Measurements from ENCODE around the gene SEPTIN5.

The SEPTIN5 gene

DNA sequence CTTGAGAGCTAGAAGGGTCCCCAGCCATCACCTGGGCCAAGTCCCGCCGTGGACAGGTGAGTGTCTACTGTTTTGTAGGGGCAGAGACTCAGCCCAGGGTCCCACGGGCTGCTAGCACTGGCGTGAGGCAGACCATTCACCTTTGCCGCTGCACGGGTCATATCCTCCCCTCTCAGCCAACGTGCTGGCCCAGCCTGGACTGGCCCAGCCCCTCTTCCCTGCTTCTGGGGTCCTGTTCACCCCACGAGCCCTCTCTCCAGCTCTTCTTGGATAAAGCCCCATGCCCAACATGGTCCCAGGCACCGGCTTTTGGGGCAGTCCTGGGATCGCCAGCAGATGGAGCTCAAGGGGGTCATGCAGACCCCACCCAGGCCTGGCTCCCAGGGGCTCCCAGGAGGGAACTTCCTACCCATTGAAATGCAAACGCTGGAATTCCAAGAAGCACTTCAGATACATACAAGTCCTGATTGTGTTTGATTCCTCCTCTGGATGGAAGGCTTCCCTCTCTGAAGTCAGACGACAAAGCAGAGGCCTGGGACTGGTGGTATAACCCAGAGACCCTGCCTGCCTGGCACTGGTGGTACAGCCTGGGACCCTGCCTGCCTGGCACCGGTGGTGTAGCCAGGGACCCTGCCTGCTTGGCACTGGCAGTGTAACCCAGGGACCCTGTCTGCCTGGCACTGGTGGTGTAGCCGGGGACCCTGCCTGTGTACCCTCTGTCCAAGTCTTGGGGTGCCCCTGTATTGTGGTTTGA lies 8.9 kb upstream of the SEPTIN5 start:
- DNase-seq (ENCODE audit: low read depth), result no peak

DNA sequence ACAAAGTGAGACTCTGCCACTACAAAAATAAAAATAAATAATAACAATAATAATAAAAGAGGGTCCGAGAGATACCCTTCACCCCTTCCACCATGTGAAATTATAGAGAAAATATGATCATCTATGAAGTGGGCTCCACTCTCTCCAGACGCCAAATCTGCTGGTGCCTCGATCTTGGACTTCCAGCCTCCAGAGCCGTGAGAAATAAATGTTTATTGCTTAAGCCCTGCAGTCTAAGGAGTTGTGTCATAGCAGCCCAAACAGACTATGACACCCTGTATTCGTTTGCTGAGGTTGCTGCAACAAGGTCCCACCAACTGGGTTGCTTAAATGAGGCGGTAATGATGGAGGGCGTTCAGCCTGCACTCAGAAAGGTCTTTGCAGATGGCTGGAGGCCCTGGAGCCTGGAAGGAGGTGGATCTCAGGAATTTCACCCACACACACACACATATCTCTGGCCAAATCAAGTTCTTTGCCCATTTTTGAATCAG lies 7.6 kb upstream of the SEPTIN5 start:
- no peak for DNase-seq (ENCODE audit: low read depth)

DNA sequence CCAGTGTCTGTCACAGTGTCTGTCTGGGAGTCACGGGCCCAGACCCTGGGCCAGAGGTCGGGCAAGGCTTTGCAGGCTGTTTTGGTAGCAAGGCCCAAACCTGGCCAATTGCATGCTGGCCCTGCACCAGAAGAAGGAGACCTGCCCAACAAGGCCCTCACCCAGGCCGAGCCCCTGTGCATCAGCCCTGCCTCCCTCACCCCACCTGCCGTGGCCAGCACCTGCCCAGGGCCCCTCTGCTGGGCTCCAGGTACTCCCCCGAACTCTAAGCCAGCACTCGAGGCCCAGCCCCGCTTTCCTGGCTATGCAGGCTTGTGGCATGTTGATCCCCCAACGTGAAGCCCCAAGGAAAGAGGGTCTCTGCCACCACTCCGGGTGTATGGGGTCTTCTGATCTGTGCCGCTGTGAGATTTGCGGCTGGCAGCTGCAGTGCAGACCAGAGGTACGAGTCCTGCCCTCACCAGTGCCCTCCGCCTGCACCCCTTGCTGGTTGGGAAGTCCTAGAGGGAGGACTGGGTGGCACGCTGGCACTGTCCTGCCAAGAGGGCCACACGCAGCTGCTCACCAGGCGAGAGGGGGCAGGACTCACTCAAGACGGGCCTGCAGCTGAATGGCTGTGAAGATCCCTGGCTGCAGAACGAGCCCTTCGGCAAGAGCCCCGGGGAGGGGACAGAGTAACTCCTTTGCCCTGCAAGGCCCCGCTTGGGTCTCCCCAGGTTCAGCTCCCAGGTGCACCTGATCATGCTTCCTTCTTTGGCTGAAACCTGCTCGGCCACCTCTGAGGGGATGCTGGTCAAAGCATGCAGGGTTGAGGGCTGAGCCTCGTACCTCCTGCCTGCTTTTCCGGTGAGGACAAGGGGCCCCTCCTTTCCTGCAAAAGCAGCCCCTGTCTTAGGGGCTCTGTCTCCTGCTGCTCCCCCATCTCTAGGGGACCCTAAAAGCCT lies 6.7 kb upstream of the SEPTIN5 start:
- no peak for DNase-seq (ENCODE audit: low read depth)

DNA sequence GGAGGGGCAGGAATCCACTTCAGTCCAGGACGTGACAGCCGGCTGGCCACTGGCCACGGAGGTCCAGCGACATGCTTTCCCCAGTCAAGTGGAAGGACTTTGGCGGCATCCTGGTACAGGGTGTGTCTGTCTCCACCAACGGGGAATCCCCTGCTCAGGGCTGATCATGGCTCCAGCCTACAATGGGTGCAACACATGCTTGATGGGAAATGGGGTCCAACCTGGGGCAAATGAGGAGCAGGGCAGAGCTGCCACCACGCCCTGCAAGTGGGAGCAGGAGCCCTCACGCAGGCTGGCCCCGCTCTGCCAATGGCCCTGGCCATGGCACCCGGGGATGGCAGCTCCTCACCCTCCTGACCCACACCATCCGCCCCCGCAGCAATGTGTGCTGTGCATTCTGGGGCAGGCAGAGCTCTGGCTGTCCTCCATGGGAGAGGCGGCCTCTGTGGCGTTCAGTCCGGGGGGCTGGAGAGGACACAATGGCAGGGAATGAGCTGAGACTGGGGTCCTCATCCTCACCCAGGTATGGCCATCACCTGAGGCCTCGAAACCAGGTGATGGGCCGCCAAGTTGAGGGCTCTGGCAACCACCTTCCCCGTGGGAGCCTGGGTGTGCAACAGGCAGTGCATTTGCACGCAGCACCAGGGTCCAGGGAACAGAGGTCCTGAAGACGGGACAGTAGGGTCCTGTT lies 5.8 kb upstream of the SEPTIN5 start:
- DNase-seq (ENCODE audit: low read depth), result no peak

DNA sequence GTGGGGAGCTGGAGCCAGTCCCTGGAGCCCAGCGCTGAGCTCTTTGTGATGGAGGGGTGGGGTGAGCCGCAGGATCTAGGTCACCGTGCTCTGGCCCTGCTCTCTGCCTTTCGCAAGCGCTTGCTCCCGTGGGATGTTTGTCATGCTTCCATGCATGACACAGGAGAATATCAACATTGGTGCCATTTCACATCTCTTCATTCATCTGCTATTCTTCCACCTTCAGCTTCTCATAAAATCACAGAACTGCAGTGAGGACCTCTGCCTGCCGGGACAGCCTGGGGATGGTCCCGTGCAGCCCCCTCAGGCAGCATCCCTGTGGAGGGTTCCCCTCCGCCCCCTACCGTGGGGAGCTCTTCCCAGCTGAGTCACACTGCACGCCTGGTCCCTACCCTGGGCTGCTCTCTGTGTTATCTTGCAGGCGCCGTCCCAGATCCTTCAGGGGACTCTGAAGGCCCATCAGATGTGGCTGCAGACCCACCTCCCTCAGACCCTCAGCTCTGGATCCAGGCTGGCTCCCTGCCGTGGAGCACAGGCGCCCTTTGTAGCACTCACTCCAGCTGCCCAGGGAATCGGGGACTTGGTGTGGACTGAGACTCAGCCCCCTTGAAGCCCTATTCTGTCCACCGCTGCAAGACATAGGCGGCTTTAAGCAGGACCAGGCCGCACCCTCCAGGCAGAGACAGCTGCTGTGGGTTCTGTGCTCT lies 5.1 kb upstream of the SEPTIN5 start:
- DNase-seq (ENCODE audit: low read depth), result no peak

DNA sequence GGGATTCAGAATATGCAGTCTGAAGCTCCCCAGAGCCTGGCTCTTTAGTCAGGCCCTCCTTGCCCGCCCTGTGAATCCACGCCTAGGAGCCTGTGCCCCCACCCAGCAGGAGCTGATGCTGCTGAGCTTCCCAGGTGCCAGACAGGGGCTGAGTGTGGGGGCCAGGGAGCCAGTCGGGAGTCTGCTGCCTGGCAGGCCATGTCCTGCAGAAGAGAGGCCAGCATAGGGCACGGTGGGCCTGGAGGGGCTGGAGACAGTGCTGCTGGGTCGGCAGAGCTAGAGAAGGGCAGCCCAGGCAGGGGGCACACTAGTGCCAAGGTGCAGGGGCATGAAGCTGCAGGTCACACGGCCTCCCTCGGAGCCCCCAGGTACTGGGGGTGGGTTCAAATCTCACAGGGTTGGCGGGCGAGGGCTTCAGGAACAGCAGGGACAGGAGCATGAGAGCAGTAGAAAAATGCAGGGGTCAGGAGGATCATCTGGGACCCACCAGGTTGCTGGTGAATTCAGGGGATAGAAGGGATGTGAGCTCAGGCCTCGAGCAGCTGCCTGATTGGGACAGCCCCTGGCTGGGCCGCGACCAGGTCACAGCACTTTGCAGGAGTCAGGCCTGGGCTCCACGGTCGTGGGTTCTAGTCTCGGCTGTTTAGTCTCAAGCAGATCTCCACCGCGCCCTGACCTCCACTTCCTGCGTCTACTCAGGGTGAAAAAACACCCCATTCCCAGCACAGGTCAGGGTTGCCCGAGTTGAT lies 4.1 kb upstream of the SEPTIN5 start:
- DNase-seq (ENCODE audit: low read depth), result no peak

DNA sequence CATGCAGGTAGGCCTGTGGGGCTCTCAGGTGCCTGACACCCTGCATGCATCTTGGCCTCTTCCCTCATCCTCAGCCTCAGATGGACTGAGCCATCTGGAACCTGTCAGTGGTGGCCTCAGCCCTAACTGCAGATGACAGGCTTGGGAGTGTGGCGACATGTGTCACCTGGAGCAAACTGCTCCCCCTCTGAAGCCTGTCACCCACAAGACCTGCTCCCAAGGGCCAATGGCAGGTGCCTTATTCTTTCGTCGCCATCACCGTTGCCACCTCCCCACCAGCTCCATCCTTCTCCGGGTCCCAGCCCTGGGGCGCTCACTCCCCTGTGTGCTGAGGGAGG lies 3.6 kb upstream of the SEPTIN5 start:
- DNase-seq (ENCODE audit: low read depth), result no peak

DNA sequence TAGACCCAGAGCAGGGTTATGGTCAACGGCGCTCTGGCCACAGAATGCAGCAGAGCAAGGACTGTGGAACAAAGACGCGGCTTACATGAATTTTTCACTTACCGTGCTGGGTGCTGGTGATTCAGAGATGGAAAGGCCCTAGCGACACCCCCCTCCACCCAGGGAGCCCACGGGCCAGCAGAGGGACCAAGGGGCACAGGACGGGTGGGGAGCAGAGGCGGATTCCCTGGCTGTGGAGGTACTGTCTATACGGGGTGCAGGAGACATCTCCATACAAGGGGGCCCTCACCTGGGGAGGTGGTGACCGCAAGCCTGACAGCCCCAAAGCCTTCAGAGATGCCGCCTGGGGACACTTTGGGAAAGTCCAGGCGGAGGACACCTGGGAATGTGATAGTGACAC lies 1.1 kb upstream of the SEPTIN5 start:
- no peak for DNase-seq (ENCODE audit: low read depth)

DNA sequence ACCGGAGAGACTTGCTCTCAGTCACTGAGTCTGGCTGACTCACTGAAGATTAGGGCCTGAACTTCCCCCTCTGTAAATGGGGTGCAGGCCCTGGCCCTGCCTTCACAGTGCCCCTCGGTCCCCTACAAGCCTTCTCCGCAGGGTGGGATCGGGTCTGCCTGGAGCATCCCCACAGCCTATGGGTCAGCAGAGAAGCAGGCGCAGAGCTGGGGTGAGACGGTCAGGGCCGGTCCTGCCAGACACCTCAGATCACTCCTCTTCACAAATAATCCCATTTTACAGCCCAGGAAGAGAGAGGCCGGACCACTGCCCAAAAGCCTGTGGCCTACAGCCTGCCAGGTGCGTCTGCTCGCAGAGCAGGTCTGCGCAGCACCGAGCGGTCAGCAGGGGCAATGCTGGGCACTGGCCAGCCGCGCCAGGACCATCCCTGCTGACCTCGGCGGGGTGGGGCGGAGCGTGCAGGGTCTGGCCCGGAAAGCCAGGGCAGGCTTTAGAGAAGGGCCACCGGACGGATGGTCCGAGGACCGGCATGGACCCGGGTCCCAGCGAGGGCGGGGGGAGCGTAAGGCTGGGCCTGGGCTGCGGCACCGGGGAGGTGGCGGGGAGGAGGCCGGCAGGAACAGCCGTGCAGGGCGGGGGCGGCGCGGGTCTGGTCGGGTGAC lies 522 bp upstream of the SEPTIN5 start:
- no peak for DNase-seq (ENCODE audit: low read depth)

DNA sequence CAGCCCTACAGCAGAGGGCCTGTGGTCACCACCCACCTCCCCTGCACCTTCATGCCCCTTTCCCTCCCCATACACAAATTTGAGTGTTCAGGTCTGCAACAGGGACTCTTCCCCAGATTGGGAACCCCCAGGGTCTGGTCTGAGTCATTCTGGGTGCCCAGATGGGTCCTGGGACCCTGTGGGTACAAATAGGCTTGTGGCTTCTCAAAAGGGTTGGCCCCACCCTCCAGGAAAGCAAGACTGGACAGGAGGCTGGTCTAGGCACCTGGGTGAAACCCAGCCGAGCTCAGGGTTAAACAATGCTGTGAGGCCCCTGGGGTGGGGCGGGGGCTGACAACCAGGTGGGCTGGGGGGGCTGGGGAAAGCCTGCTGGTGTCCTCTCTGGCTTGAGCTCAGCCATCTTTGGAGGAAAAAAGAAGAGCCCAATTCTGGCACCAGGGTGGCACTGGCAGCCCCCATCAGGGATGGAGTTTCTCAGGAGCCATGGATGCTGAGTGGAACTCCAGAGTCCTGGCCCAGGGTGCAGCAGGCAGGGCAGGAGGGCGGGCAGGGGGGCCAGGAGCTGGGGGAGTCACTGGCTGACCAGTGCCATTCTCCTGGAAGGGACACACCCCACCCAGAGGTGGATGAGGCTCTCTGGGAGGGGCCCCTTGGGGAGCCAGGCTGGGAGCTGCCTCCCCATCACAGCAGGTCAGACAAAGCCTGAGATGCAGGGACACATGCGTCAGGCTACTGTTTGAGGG lies 1.1 kb downstream of the SEPTIN5 start:
- no peak for DNase-seq (ENCODE audit: low read depth)

DNA sequence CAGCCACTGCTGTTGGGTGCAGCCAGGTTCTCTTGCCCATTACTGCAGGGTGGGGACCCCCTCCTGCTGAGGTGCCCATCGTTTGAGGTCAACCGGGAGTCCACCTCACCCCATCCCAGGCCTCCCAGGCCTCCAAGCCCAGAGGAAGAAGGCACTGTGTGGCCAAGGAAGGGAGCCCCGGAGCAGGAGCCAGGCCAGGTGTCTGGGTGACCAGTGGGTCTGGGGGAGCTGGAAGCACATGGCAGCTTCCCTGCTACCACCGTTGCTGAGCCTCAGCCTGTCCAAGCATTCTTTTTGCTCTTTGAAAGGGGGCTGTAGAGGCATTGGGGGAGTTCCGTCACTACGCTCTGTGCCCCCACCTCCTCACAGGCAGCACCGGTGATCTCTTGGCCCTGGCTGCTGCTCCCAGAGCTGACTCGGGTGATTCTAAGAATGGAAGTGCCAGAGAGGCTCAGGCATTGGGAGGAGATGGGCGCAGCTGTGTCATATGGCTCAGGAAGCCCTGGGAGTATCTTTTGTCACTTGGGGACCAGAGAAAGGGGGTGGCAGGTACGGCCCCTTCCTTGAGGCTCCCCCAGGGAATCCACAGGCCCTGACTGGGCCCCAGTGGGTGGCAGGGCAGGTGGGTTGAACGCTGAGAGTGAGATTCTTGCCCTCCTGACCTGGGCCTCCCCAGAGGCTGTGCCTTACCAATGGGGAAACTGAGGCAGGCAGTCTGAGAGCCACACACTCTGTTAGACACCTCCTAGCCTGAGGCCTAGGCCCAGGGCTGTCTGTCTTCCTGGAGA lies 1.9 kb downstream of the SEPTIN5 start:
- DNase-seq (ENCODE audit: low read depth), result no peak

DNA sequence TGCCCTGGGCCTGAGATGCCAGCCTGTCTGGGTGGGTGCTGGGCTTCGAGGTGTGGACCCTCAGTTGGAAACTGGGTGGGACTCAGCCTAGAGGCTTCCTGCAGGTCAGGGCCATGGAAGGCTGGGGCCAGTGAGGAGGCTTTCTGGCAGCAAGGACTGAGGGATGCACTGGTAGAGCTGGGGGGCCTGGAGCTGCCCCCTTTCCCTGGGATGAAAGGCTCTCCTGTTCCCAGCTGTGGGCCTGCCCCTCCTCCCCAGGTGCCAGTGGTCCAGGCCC lies 2.5 kb downstream of the SEPTIN5 start:
- DNase-seq (ENCODE audit: low read depth), result no peak

DNA sequence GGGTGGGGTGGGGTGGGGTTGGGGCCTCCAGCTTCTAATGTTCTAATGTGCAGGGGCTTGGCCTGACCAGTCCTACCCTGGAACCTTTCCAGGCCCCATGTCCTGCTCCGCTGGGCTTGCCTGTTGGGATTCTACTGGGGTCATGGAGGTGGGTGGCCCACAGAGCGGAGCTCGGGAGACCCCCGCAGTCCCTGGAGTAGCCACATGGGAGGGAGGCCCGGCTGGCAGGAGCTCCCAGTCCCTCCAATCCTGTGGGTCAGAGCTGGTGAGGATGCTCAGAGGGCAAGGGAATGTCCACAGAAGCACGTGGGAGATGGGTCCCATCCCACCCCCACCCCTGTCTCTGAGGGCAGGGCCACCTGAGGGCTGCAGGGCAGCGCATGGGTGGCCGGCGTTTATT lies 2.9 kb downstream of the SEPTIN5 start:
- DNase-seq (ENCODE audit: low read depth), result no peak

DNA sequence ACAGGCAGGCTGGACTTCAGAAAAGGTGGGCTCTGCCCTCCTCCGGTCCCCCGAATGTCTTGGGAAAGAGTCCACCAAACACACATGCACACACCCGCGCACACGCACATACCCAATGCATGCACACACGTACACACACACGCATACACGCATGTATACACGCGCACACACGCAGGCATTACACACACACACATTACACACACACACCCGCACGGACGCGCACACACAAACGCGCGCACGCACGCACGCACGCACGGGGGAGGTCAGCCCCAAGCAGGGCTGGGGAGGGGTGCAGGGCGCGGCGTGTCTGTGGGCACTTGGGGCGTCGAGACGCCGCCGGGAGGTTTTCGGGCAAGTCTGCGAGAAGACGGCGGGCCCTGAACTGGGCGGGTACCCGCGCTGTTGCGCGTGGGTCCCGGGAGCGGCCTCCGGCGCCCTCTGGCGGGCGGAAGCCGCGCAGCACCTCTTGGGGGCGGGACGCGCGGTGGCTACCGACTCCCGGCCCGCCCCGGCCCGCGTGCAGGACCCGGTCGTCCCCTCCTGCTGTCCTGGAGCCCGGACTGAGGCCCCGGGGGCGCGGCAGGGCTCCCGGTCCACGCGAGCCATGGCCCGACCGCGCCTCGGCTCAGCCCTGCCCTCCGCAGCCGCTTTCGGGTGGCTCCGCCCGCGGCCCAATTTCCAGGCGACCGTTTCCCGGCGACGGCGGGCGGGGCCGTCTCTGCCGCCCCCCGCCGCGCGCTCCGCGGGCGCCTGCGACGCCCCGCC lies 3.6 kb downstream of the SEPTIN5 start:
- DNase-seq (ENCODE audit: low read depth), result peak; percentile 27

DNA sequence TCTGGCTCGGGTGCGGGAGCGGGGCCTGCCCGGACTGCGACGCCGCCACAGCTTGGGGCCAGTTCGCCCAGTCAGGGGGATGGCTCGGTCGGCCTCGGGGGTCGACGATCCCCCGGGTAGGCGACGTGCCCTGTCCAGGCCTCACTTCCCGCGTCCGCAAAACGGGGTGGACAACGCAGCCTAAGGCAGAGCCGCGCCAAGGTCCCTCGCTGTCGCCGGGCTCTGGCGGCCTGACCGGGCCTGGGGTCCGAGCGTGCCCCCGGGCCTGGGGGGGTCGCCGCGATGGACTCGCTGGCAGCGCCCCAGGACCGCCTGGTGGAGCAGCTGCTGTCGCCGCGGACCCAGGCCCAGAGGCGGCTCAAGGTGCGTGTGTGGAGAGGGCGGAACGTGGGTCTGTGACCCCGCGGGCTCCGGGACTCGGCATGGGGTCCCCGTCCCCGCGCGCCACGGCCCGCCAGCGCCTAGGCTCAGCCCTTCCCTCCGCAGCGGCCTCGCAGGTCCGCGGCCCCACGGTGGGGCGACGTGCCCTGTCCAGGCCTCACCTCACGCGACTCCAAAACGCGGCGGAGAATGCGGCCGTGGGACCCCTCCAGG lies 4.2 kb downstream of the SEPTIN5 start:
- no peak for DNase-seq (ENCODE audit: low read depth)

DNA sequence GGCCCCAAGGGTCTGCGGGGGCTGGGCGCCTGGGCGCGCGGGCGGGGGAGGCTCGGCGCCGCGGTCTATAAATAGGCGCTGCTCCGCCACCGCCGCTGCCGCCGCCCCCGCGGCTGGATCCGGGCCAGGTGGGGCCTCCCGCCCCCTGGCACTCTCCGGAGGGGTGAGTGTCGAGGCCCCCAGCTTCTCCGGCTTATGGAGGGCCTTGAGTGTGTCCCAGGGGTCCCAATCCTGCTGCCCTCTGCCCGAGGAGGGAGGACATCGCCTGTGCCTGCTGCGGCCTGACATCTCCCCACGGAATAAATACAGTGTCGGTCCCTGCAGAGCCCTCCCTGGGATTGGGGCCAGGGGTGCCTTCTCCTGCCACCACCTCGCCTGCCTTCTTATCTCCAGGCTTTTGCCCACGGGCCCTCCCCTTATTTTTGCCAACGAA lies 4.8 kb downstream of the SEPTIN5 start:
- no peak for DNase-seq (ENCODE audit: low read depth)

DNA sequence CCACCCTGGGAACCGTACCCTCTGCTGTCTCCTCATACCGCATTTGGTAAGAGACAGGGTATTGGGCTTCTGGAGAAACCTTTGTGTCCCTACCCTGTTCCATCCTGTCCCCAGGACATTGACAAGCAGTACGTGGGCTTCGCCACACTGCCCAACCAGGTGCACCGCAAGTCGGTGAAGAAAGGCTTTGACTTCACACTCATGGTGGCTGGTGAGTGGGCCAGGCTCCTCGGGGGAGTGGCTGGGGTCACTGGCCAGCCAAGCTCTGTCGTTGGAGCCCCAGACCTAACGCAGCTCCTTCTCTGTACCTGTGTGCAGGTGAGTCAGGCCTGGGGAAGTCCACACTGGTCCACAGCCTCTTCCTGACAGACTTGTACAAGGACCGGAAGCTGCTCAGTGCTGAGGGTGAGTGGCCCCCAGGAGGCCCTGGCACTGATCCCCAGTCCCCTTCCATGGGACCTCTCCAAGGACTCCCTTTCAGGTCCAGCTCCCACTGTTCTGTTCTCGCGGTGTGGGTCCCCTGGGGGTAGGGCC lies 5.3 kb downstream of the SEPTIN5 start:
- DNase-seq (ENCODE audit: low read depth), result no peak

Measured in amniotic epithelial cell (primary cell).